ENCODE measurements around the gene MORN5. TPM values are rescaled to one million over a fixed set of nuclear protein-coding genes. Genes with fewer than 3 reads are reported as not detected.

MORN5 gene
- total RNA-seq = not detected in 2 replicates

GRCh38 chr9:122159026-122159924, at the start of gene MORN5, which contains the start of gene NDUFA8:
MORN5 (plus strand) TSS chr9:122159908; CDS start chr9:122159973, 65 bp downstream.
NDUFA8 (minus strand) TSS chr9:122159779; CDS start chr9:122159677, 102 bp downstream.

DNA sequence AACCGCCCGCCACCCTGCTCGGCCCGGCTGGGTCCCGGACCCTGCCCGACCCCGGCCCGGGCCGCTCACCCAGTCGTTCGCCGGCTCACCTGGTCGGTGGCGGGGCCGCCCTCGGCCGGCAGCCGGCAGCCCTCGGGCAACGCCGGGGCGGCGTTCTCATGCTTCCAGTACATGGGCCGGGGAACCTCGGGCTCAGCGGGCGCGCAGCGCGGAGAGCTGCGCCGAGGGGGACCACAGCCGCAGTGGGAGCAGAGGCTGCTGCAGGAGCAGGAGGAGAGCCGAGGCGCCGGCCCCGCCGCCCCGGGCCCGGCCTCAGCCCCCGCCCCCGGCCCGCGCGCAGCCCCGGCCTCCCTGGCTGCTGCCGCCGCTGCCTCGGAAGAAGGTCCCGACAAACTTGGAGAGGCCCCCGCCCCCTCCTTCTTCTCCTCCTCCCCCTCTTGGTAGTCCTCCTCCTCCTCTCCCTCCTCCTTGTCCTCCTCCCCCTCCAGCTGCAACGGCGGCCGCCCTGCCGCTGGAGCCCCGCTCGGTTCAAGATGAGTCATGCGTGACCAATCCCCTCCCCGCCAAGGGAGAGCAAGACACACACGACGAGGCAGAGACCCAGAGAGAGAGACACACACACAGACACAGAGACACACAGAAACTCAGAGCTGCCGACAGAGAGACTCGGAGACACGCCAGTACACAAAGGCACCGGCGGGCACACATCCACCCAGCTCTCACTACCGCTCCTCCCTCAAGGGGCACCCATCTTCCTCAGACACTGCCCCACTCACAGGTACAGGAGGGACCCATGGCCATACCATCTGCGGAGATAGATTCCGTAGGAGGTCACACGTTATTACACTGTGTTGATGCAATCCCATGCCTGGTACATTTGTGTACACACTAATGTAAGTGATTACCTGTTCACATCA, 69.1 kb downstream of the MORN5 start, which contains the start of gene LHX6:
TSS of gene LHX6 (minus strand) at position 390 of the 917 bp plus-strand sequence. CDS start at position 173, 217 bp downstream.

Other genes with a start within 250 kb of the MORN5 start
- 4.1 and 10.2 TPM in 2 replicates for gene TTLL11, start 66.6 kb upstream of the MORN5 start, total RNA-seq
- 26.9 and 36.6 TPM in 2 replicates for gene NDUFA8, start 129 bp upstream of the MORN5 start, total RNA-seq
- 0.05 and 0.81 TPM in 2 replicates for gene LHX6, start 69.0 kb downstream of the MORN5 start, total RNA-seq
- gene RBM18, start 104.9 kb downstream of the MORN5 start, total RNA-seq = 7.3 and 10.9 TPM in 2 replicates
- 21.8 and 25.7 TPM in 2 replicates for gene MRRF, start 105.0 kb downstream of the MORN5 start, total RNA-seq
- 122 and 135 TPM in 2 replicates for gene PTGS1, start 211.1 kb downstream of the MORN5 start, total RNA-seq

Data from cardiac ventricle fibroblast (primary cell).